Measurements from ENCODE around the gene ZCCHC14. TPM values are rescaled to one million over a fixed set of nuclear protein-coding genes. Genes with fewer than 3 reads are reported as not detected.
"Not testable (repeated sequence)": the region's sequence is repeated elsewhere in the genome, so short reads cannot be mapped to it uniquely, and the experiment has no call there.

The ZCCHC14 gene
- total RNA-seq, 2 experiments from 2014 or later: 8.7 to 10.6 TPM

GRCh38 chr16:87363771-87364455 is 128.9 kb downstream of the ZCCHC14 start:
- H3K4me1 Mint-ChIP-seq (ENCODE audit: low read depth): peaks cover 36% of the 10 kb centered on the region
- H3K36me3 Mint-ChIP-seq: peaks cover 18% of the 10 kb centered on the region
- H3K27ac Mint-ChIP-seq: no peak overlapping the region
- no peak for DNase-seq
- no peak overlapping the region for H3K4me3 Mint-ChIP-seq
- intact Hi-C loops (cut with micrococcal nuclease): no loop called here
- ChIA-PET CTCF (interaction anchor here (1.4 kb wide), 1 partner anchor 39 kb away, joined by 6 read pairs; no protein-coding TSS in a partner anchor), POLR2A (no interaction called here)
- H3K9me3 Mint-ChIP-seq: no peaks in the 10 kb centered on the region
- H3K27me3 Mint-ChIP-seq: no peaks in the 10 kb centered on the region

- Mint-ChIP-seq H3K36me3 (peaks cover 28% of the 10 kb centered on the region), H3K4me1 (ENCODE audit: low read depth) (peaks cover 28% of the 10 kb centered on the region)
- H3K27me3 Mint-ChIP-seq; intact Hi-C loops (cut with micrococcal nuclease); DNase-seq; H3K9me3 Mint-ChIP-seq; H3K4me3 Mint-ChIP-seq; H3K27ac Mint-ChIP-seq; POLR2A ChIA-PET: not testable (repeated sequence)
- CTCF ChIA-PET: interaction anchor here (1.4 kb wide), 1 partner anchor 38 kb away, joined by 6 read pairs; no protein-coding TSS in a partner anchor
These were observed 129.8 kb downstream of the ZCCHC14 start for GRCh38 chr16:87362828-87363559.

GRCh38 chr16:87361916-87362619 is 130.8 kb downstream of the ZCCHC14 start:
- no peak for DNase-seq
- no peak overlapping the region for H3K27ac Mint-ChIP-seq
- H3K9me3 Mint-ChIP-seq: no peaks in the 10 kb centered on the region
- POLR2A ChIA-PET: no interaction called here
- no peak overlapping the region for H3K4me3 Mint-ChIP-seq
- intact Hi-C loops (cut with micrococcal nuclease): no loop called here
- H3K4me1 Mint-ChIP-seq (ENCODE audit: low read depth): peaks cover 22% of the 10 kb centered on the region
- H3K27me3 Mint-ChIP-seq: no peaks in the 10 kb centered on the region
- CTCF ChIA-PET: interaction anchor here (1.0 kb wide), 1 partner anchor 274 kb away, joined by 3 read pairs; no protein-coding TSS in a partner anchor
- H3K36me3 Mint-ChIP-seq: peaks cover 28% of the 10 kb centered on the region

GRCh38 chr16:87360862-87361610 is 131.8 kb downstream of the ZCCHC14 start:
- ChIA-PET POLR2A (no interaction called here), CTCF (interaction anchor here (1.0 kb wide), 1 partner anchor 275 kb away, joined by 3 read pairs; no protein-coding TSS in a partner anchor)
- Mint-ChIP-seq H3K36me3 (peaks cover 30% of the 10 kb centered on the region), H3K4me3 (no peak overlapping the region), H3K4me1 (ENCODE audit: low read depth) (peaks cover 22% of the 10 kb centered on the region), H3K9me3 (no peaks in the 10 kb centered on the region), H3K27ac (no peak overlapping the region), H3K27me3 (no peaks in the 10 kb centered on the region)
- DNase-seq: no peak
- intact Hi-C loops (cut with micrococcal nuclease): no loop called here

GRCh38 chr16:87359121-87359520 is 133.7 kb downstream of the ZCCHC14 start:
- Mint-ChIP-seq H3K36me3 (peaks cover 26% of the 10 kb centered on the region), H3K4me3 (no peak overlapping the region), H3K9me3 (no peaks in the 10 kb centered on the region), H3K27ac (no peak overlapping the region), H3K27me3 (no peaks in the 10 kb centered on the region), H3K4me1 (ENCODE audit: low read depth) (peaks cover 13% of the 10 kb centered on the region)
- POLR2A ChIA-PET: no interaction called here
- DNase-seq: no peak
- intact Hi-C loops (cut with micrococcal nuclease): no loop called here
- CTCF ChIA-PET: no interaction called here

GRCh38 chr16:87358696-87359095 is 134.1 kb downstream of the ZCCHC14 start:
- H3K9me3 Mint-ChIP-seq: no peaks in the 10 kb centered on the region
- no peak overlapping the region for H3K27ac Mint-ChIP-seq
- POLR2A ChIA-PET: no interaction called here
- H3K4me3 Mint-ChIP-seq: no peak overlapping the region
- no peak for DNase-seq
- peaks cover 25% of the 10 kb centered on the region for H3K36me3 Mint-ChIP-seq
- no peaks in the 10 kb centered on the region for H3K27me3 Mint-ChIP-seq
- peaks cover 13% of the 10 kb centered on the region for H3K4me1 Mint-ChIP-seq (ENCODE audit: low read depth)
- intact Hi-C loops (cut with micrococcal nuclease): no loop called here
- CTCF ChIA-PET: no interaction called here

- Mint-ChIP-seq H3K27me3 (no peaks in the 10 kb centered on the region), H3K4me3 (no peak overlapping the region), H3K4me1 (ENCODE audit: low read depth) (peaks cover 10% of the 10 kb centered on the region), H3K27ac (no peak overlapping the region), H3K9me3 (no peaks in the 10 kb centered on the region), H3K36me3 (peaks cover 22% of the 10 kb centered on the region)
- intact Hi-C loops (cut with micrococcal nuclease): no loop called here
- no peak for DNase-seq
- CTCF ChIA-PET: no interaction called here
- POLR2A ChIA-PET: no interaction called here
These were observed 134.6 kb downstream of the ZCCHC14 start for GRCh38 chr16:87358250-87358649.

- intact Hi-C loops (cut with micrococcal nuclease): no loop called here
- CTCF ChIA-PET: interaction anchor here (0.6 kb wide), 1 partner anchor 476 kb away, joined by 5 read pairs; no protein-coding TSS in a partner anchor
- H3K4me1 Mint-ChIP-seq (ENCODE audit: low read depth): peaks cover 10% of the 10 kb centered on the region
- POLR2A ChIA-PET: interaction anchor here (0.6 kb wide), 1 partner anchor 19 kb away, joined by 4 read pairs; no protein-coding TSS in a partner anchor
- no peak overlapping the region for H3K4me3 Mint-ChIP-seq
- no peaks in the 10 kb centered on the region for H3K9me3 Mint-ChIP-seq
- no peaks in the 10 kb centered on the region for H3K27me3 Mint-ChIP-seq
- H3K36me3 Mint-ChIP-seq: peaks cover 22% of the 10 kb centered on the region
- no peak for DNase-seq
- H3K27ac Mint-ChIP-seq: peak overlapping the region; percentile 9
These were observed 136.4 kb downstream of the ZCCHC14 start for GRCh38 chr16:87356491-87356853.

Other genes with a start within 250 kb of the ZCCHC14 start
- 10 to 100 TPM; 10.9 to 15.0 TPM for gene C16orf95, start 175.6 kb downstream of the ZCCHC14 start, total RNA-seq
- 10 to 100 TPM; 29.7 to 33.8 TPM for gene FBXO31, start 109.2 kb downstream of the ZCCHC14 start, total RNA-seq
- gene MAP1LC3B, start 100.7 kb downstream of the ZCCHC14 start, total RNA-seq: 10 to 100 TPM; 69.3 to 72.5 TPM
- gene JPH3, start 109.5 kb upstream of the ZCCHC14 start, total RNA-seq: under 1 TPM; 0.07 to 0.12 TPM

Data from activated CD4-positive, alpha-beta memory T cell treated with anti-CD3 and anti-CD28 coated beads for 36 hours (primary cell).